ENCODE results near the gene EIF3D. TPM values are rescaled to one million over a fixed set of nuclear protein-coding genes. Genes with fewer than 3 reads are reported as not detected.

Gene EIF3D
- total and polyA plus RNA-seq, 9 of the 15 experiments (the other 6 are each of a cell fraction or from before 2014, with no cell fraction given), result 191 to 422 (median 279) TPM

- peak; percentile 98 for TF ChIP-seq VEZF1 (CRISPR knock-in tag; IDR thresholded peaks at IDR 0.05)
- TF ChIP-seq E2F6 (IDR thresholded peaks at IDR 0.05; ENCODE audit: borderline replicate concordance in 1 of 2, extremely low read depth in 1 of 2, insufficient read depth in 1 of 2, insufficient read length in 1 of 2, low read depth in 1 of 2, low read length in 1 of 2, poor library complexity in 1 of 2, severe bottlenecking in 1 of 2), result peak in 1 of 2 experiments; percentile 51
- no peak for TF ChIP-seq KDM2B (CRISPR knock-in tag; IDR thresholded peaks at IDR 0.05)
- TF ChIP-seq KDM5B (IDR thresholded peaks at IDR 0.05; ENCODE audit: insufficient replicate concordance, low read depth, low read length), result peak; percentile 81
- peak; percentile 21; the same call in 1 of the 2 replicates for TF ChIP-seq L3MBTL2 (IDR thresholded peaks at IDR 0.05)
- peak; percentile 85 for TF ChIP-seq ELF1 (tag; IDR thresholded peaks at IDR 0.05)
- no peak for TF ChIP-seq KLF10 (CRISPR knock-in tag; IDR thresholded peaks at IDR 0.05)
- TF ChIP-seq NR2C2 (CRISPR knock-in tag; IDR thresholded peaks at IDR 0.05), result no peak
- TF ChIP-seq NR2C2 (tag; IDR thresholded peaks at IDR 0.05), result peak; percentile 56
- peak; percentile 35 for TF ChIP-seq NFYB (IDR thresholded peaks at IDR 0.05; ENCODE audit: extremely low read depth, insufficient read length)
- TF ChIP-seq ZBTB11 (CRISPR knock-in tag; IDR thresholded peaks at IDR 0.05), result peak; percentile 90 to 98 (median 96)
- TF ChIP-seq SMAD4 (CRISPR knock-in tag; conservative IDR thresholded peaks at IDR 0.05), result peak; percentile 40; the same call in 1 of the 2 replicates
- peak in 2 of 3 experiments; percentile 43 to 60 for TF ChIP-seq YY1 (IDR thresholded peaks at IDR 0.05; ENCODE audit: borderline replicate concordance in 1 of 3, control insufficient read depth in 1 of 3, extremely low read depth in 1 of 3, insufficient read depth in 3 of 3, insufficient read length in 1 of 3, insufficient replicate concordance in 2 of 3, low read depth in 1 of 3, low read length in 2 of 3)
- TF ChIP-seq CREM (IDR thresholded peaks at IDR 0.05; ENCODE audit: low read depth), result peak; percentile 97
- peak; percentile 12 to 67; a peak in 2 of 4 replicates for TF ChIP-seq FOXK2 (conservative IDR thresholded peaks at IDR 0.05 in 1 of 2, IDR thresholded peaks at IDR 0.05 in 1 of 2; ENCODE audit: low read depth in 2 of 2)
- TF ChIP-seq ZNF584 (CRISPR knock-in tag; IDR thresholded peaks at IDR 0.05; ENCODE audit: low read depth), result no peak
- TF ChIP-seq PURB (CRISPR knock-in tag; IDR thresholded peaks at IDR 0.05; ENCODE audit: low read depth), result no peak
- peak; percentile 93 for TF ChIP-seq SIN3B (IDR thresholded peaks at IDR 0.05; ENCODE audit: low read depth)
- TF ChIP-seq NFRKB (IDR thresholded peaks at IDR 0.05; ENCODE audit: low read depth), result peak; percentile 46
Observed at GRCh38 chr22:36481393-36482168, 47.4 kb downstream of the EIF3D start, which contains the start of gene TXN2 (continued).

All from K562 (cell line).